HCT116 (cell line): ENCODE results near the gene STX19. TPM values are rescaled to one million over a fixed set of nuclear protein-coding genes. Genes with fewer than 3 reads are reported as not detected.

Experiments
- ATAC-seq: fragments of 200-7000 bp; cut with Tn5 transposase; 2 replicates; pipeline ENCODE4 v1.9.1; 2020; ENCODE audit warnings: mild to moderate bottlenecking, moderate library complexity
- BruUV-seq: library from RNA; stranded (reverse); fragments of 400-500 nt; replicated peaks from 2 replicates; lab custom pipeline; 2021; lab: Mats Ljungman, UMichigan
- CTCF ChIA-PET: fragments of 300-600 bp; sonication (Branson Sonifier 250); formaldehyde crosslinking; loops from one replicate; lab custom pipeline; 2021; ENCODE audit warnings: antibody characterized with exemption; lab: Charles Lee
- POLR2A ChIA-PET: fragments of 300-600, 350-600 bp; sonication (Branson Sonifier 250); formaldehyde crosslinking; loops from one replicate; lab custom pipeline; 2021; ENCODE audit warnings: antibody characterized with exemption; lab: Charles Lee
- RAD21 ChIA-PET, 2 experiments: fragments of 300-600 bp; sonication (Branson Sonifier 250); formaldehyde crosslinking; loops; one replicate each; lab custom pipeline; 2023; ENCODE audit warnings: low total read pairs in 2 of 2; ENCODE audit not compliant: uncharacterized antibody in 2 of 2, unreplicated experiment in 2 of 2, low non-redundant PET in 1 of 2; lab: Charles Lee
- DNase-seq: peaks from one replicate; pipeline ENCODE4 v3.0.0-alpha.2; 2010; ENCODE audit warnings: low read depth, low spot score
- H2AFZ ChIP-seq: fragments of 200-600 bp; shearing (Covaris generic), sonication (generic); 2 replicates; pipeline ENCODE4 v1.6.1; 2017; ENCODE audit warnings: low read depth, mixed run types, mixed read lengths, antibody characterized with exemption, low read length; ENCODE audit not compliant: poor library complexity, severe bottlenecking
- H3K27ac ChIP-seq: 2 replicates; pipeline ENCODE4 v1.5.1; 2012; ENCODE audit warnings: low read depth, low read length
- H3K27me3 ChIP-seq: fragments of 200-600 bp; sonication (generic); 2 replicates; pipeline ENCODE4 v1.6.1; 2016; ENCODE audit warnings: mixed run types, low read length, mixed read lengths; ENCODE audit not compliant: insufficient read depth
- H3K36me3 ChIP-seq, 2 experiments: fragments of 200-500 bp in 1 of 2; fragments of 200-600 bp in 1 of 2; sonication (Bioruptor generic) in 1 of 2; sonication (generic) in 1 of 2; 2 replicates each; pipeline versions ENCODE4 v1.5.1 to v1.6.1; 2014 to 2016; ENCODE audit warnings: low read length in 2 of 2, inconsistent platforms in 1 of 2, mixed read lengths in 1 of 2, mixed run types in 1 of 2; ENCODE audit not compliant: insufficient read depth in 2 of 2, control insufficient read depth in 1 of 2
- H3K4me1 ChIP-seq, 2 experiments: fragments of 200-600 bp in 1 of 2; sonication (generic) in 1 of 2; 2 replicates each; pipeline versions ENCODE4 v1.5.1 to v1.6.1; 2012 to 2017; ENCODE audit warnings: low read length in 2 of 2, inconsistent platforms in 1 of 2, mild to moderate bottlenecking in 1 of 2, mixed read lengths in 1 of 2, mixed run types in 1 of 2, moderate library complexity in 1 of 2; ENCODE audit not compliant: insufficient read depth in 2 of 2, control insufficient read depth in 1 of 2
- H3K4me2 ChIP-seq: fragments of 200-600 bp; sonication (generic); 2 replicates; pipeline ENCODE4 v1.6.1; 2017; ENCODE audit warnings: mixed run types, low read length, mixed read lengths
- H3K4me3 ChIP-seq, 2 experiments: fragments of 200-600 bp in 1 of 2; sonication (generic) in 1 of 2; replicated peaks in 1 of 2; 2 replicates each; pipeline ENCODE4 v1.5.1; 2011 to 2016; ENCODE audit warnings: low read length in 2 of 2, control low read depth in 1 of 2, low read depth in 1 of 2, mild to moderate bottlenecking in 1 of 2, mixed read lengths in 1 of 2, mixed run types in 1 of 2
- H3K79me2 ChIP-seq: fragments of 200-600 bp; sonication (generic); 2 replicates; pipeline ENCODE4 v1.6.1; 2017; ENCODE audit warnings: mild to moderate bottlenecking, mixed run types, low read length, moderate library complexity, mixed read lengths; ENCODE audit not compliant: insufficient read depth
- H3K9ac ChIP-seq: fragments of 200-600 bp; sonication (generic); 2 replicates; pipeline ENCODE4 v1.6.1; 2016; ENCODE audit warnings: low read length, mixed read lengths
- H3K9me2 ChIP-seq: fragments of 200-600 bp; sonication (generic), shearing (Covaris generic); 2 replicates; pipeline ENCODE4 v1.6.1; 2017; ENCODE audit warnings: mixed run types, mild to moderate bottlenecking, moderate library complexity; ENCODE audit not compliant: insufficient read depth
- H3K9me3 ChIP-seq, 2 experiments: fragments of 200-500 bp in 1 of 2; fragments of 200-600 bp in 1 of 2; sonication (Bioruptor generic) in 1 of 2; sonication (generic) in 1 of 2; 2 replicates each; pipeline ENCODE4 v1.6.1; 2014 to 2017; ENCODE audit warnings: low read length in 2 of 2, mixed read lengths in 2 of 2, inconsistent platforms in 1 of 2, low read depth in 1 of 2, mild to moderate bottlenecking in 1 of 2, mixed run types in 1 of 2, moderate library complexity in 1 of 2; ENCODE audit not compliant: control insufficient read depth in 1 of 2, insufficient read depth in 1 of 2
- H4K20me1 ChIP-seq: fragments of 200-600 bp; sonication (generic), shearing (Covaris generic); 2 replicates; pipeline ENCODE4 v1.6.1; 2017; ENCODE audit warnings: mixed run types, mild to moderate bottlenecking, moderate library complexity; ENCODE audit not compliant: insufficient read depth
- ATF3 ChIP-seq: IDR thresholded peaks from 2 replicates; pipeline ENCODE4 v1.6.1; 2012
- CBX3 ChIP-seq: IDR thresholded peaks from 2 replicates; pipeline ENCODE4 v1.6.1; 2012; ENCODE audit warnings: low read depth
- CEBPB ChIP-seq: IDR thresholded peaks from 2 replicates; pipeline ENCODE4 v1.6.1; 2012; ENCODE audit warnings: low read depth
- CTCF ChIP-seq, 3 experiments: fragments of 200-600 bp in 1 of 3; sonication (generic) in 1 of 3; IDR thresholded peaks in 2 of 3; conservative IDR thresholded peaks in 1 of 3; 2 replicates each; pipeline ENCODE4 v1.5.1; 2012 to 2017; ENCODE audit warnings: low read depth in 2 of 3, low read length in 2 of 3, antibody characterized with exemption in 1 of 3, borderline replicate concordance in 1 of 3, control low read depth in 1 of 3, mild to moderate bottlenecking in 1 of 3, mixed read lengths in 1 of 3, mixed run types in 1 of 3, moderate library complexity in 1 of 3; ENCODE audit not compliant: insufficient read depth in 1 of 3
- ELF1 ChIP-seq: IDR thresholded peaks from 2 replicates; pipeline ENCODE4 v1.6.1; 2012; ENCODE audit warnings: low read depth, borderline replicate concordance
- EZH2 ChIP-seq: fragments of 200-600 bp; sonication (generic); IDR thresholded peaks from 2 replicates; pipeline ENCODE4 v1.6.1; 2017; ENCODE audit warnings: antibody characterized with exemption, mixed run types
- EZH2phosphoT487 ChIP-seq: fragments of 200-600 bp; IDR thresholded peaks from 2 replicates; pipeline ENCODE4 v1.6.1; 2018; ENCODE audit warnings: antibody characterized with exemption, borderline replicate concordance
- FOSL1 ChIP-seq: IDR thresholded peaks from 2 replicates; pipeline ENCODE4 v1.6.1; 2012; ENCODE audit warnings: low read depth
- JUND ChIP-seq: IDR thresholded peaks from 2 replicates; pipeline ENCODE4 v1.6.1; 2012
- MAX ChIP-seq: IDR thresholded peaks from 2 replicates; pipeline ENCODE4 v1.6.1; 2012
- POLR2A ChIP-seq: IDR thresholded peaks from 2 replicates; pipeline ENCODE4 v1.7.0; 2011; ENCODE audit warnings: borderline replicate concordance; ENCODE audit not compliant: insufficient read depth, insufficient read length; ENCODE audit errors: extremely low read depth
- POLR2AphosphoS5 ChIP-seq: IDR thresholded peaks from 2 replicates; pipeline ENCODE4 v1.6.1; 2011; ENCODE audit warnings: mild to moderate bottlenecking, low read depth, low read length, moderate library complexity
- RAD21 ChIP-seq: IDR thresholded peaks from 2 replicates; pipeline ENCODE4 v1.6.1; 2012; ENCODE audit warnings: low read depth, mild to moderate bottlenecking
- SIN3A ChIP-seq: IDR thresholded peaks from 2 replicates; pipeline ENCODE4 v1.6.1; 2012; ENCODE audit warnings: low read depth
- SP1 ChIP-seq: IDR thresholded peaks from 2 replicates; pipeline ENCODE4 v1.6.1; 2012; ENCODE audit warnings: low read depth
- SRF ChIP-seq: IDR thresholded peaks from 2 replicates; pipeline ENCODE4 v1.6.1; 2012; ENCODE audit warnings: low read depth
- TCF7L2 ChIP-seq: IDR thresholded peaks from 2 replicates; pipeline ENCODE4 v1.7.0; 2011; ENCODE audit warnings: borderline replicate concordance, inconsistent platforms; ENCODE audit not compliant: insufficient read depth, insufficient read length; ENCODE audit errors: extremely low read depth
- ZBTB33 ChIP-seq: IDR thresholded peaks from 2 replicates; pipeline ENCODE4 v1.6.1; 2011; ENCODE audit warnings: mild to moderate bottlenecking, low read length, moderate library complexity; ENCODE audit not compliant: insufficient replicate concordance; ENCODE audit errors: extremely low read depth
- ZFX ChIP-seq: fragments of 450-650 bp; IDR thresholded peaks from 2 replicates; pipeline ENCODE4 v1.6.1; 2017
- ZNF274 ChIP-seq: fragments of 200-500 bp; sonication (Bioruptor generic); IDR thresholded peaks from 2 replicates; pipeline ENCODE4 v1.6.1; 2014; ENCODE audit warnings: mild to moderate bottlenecking, low read depth, low read length, inconsistent platforms
- intact Hi-C: fragments of 100-400 bp; cut with micrococcal nuclease; formaldehyde crosslinking; loops from 2 replicates; pipeline ENCODE4 v1.10.0; 2022
- total RNA-seq: library from RNA; stranded (reverse); gene quantifications from one replicate; pipeline ENCODE4 v1.2.1, GENCODE V29; 2021; ENCODE audit not compliant: unreplicated experiment

STX19 gene
- total RNA-seq, 1 experiment from 2014 or later, result not detected

GRCh38 chr3:94049267-94049666 lies 20.9 kb upstream of the STX19 start:
- H3K79me2 ChIP-seq, result no peaks in the 10 kb centered on the region
- ChIA-PET CTCF (no interaction called here), POLR2A (no interaction called here), RAD21 (no interaction called here)
- no peak overlapping the region for H3K4me2 ChIP-seq
- no peak overlapping the region for H3K4me3 ChIP-seq
- H4K20me1 ChIP-seq, result no peaks in the 10 kb centered on the region
- BruUV-seq, result no TSS peak
- no peak overlapping the region for H2AFZ ChIP-seq
- TF ChIP-seq SRF, result no peak
- TF ChIP-seq JUND, result no peak
- TF ChIP-seq FOSL1, result no peak
- TF ChIP-seq ZFX, result no peak
- TF ChIP-seq ZNF274, result no peak
- TF ChIP-seq RAD21, result no peak
- TF ChIP-seq CTCF (IDR thresholded peaks at IDR 0.05 in 2 of 3, conservative IDR thresholded peaks at IDR 0.05 in 1 of 3; ENCODE audit: borderline replicate concordance in 1 of 3, insufficient read depth in 1 of 3, low read depth in 2 of 3, low read length in 2 of 3), result no peak
- no peak for TF ChIP-seq CEBPB
- no peak for TF ChIP-seq MAX
- no peak for TF ChIP-seq SIN3A
- TF ChIP-seq CBX3, result no peak
- no peak for TF ChIP-seq EZH2phosphoT487
- no peak for TF ChIP-seq POLR2AphosphoS5
- TF ChIP-seq ELF1, result no peak
- TF ChIP-seq SP1, result no peak
- no peak for TF ChIP-seq TCF7L2
- TF ChIP-seq EZH2, result no peak
- no peak for TF ChIP-seq POLR2A
- TF ChIP-seq ATF3, result no peak
- TF ChIP-seq ZBTB33, result no peak
- ATAC-seq (no peak), DNase-seq (no peak)
- intact Hi-C loops, result no loop called here
- no peaks in the 10 kb centered on the region for H3K9me3 ChIP-seq
- H3K36me3 ChIP-seq, result no peaks in the 10 kb centered on the region
- no peaks in the 10 kb centered on the region for H3K4me1 ChIP-seq
- no peaks in the 10 kb centered on the region for H3K27me3 ChIP-seq
- H3K27ac ChIP-seq, result no peak overlapping the region
- H3K9me2 ChIP-seq, result no peaks in the 10 kb centered on the region
- H3K9ac ChIP-seq, result no peak overlapping the region
